GM23248 (cell line): ENCODE results near the gene IPO4. TPM values are rescaled to one million over a fixed set of nuclear protein-coding genes. Genes with fewer than 3 reads are reported as not detected.

Source experiments
- DNase-seq: peaks from one replicate; pipeline ENCODE4 v3.0.0-alpha.2; 2015
- H2AFZ ChIP-seq: fragments of 200-600 bp; sonication (generic); 2 replicates; pipeline ENCODE4 v1.6.1; 2016; ENCODE audit warnings: antibody characterized with exemption
- H3F3A ChIP-seq: fragments of 200-600 bp; sonication (generic); 2 replicates; pipeline ENCODE4 v1.6.1; 2016; ENCODE audit warnings: mild to moderate bottlenecking, antibody characterized with exemption, mixed run types; ENCODE audit not compliant: insufficient read depth
- H3K27ac ChIP-seq: fragments of 200-600 bp; sonication (generic); 2 replicates; pipeline ENCODE4 v1.5.1; 2016; ENCODE audit warnings: mild to moderate bottlenecking
- H3K27me3 ChIP-seq: fragments of 200-600 bp; sonication (generic); replicated peaks from 2 replicates; pipeline ENCODE4 v1.6.1; 2016; ENCODE audit warnings: mild to moderate bottlenecking; ENCODE audit not compliant: insufficient read depth
- H3K36me3 ChIP-seq: fragments of 200-600 bp; sonication (generic); 2 replicates; pipeline ENCODE4 v1.6.1; 2016; ENCODE audit warnings: low read depth, mild to moderate bottlenecking
- H3K4me1 ChIP-seq: fragments of 200-600 bp; sonication (generic); 2 replicates; pipeline ENCODE4 v1.6.1; 2016; ENCODE audit warnings: mild to moderate bottlenecking; ENCODE audit not compliant: insufficient read depth
- H3K4me2 ChIP-seq: fragments of 200-600 bp; sonication (generic); one replicate; pipeline ENCODE4 v1.6.1; 2016; ENCODE audit warnings: mild to moderate bottlenecking; ENCODE audit not compliant: unreplicated experiment
- H3K4me3 ChIP-seq: fragments of 200-600 bp; sonication (generic); 2 replicates; pipeline ENCODE4 v1.5.1; 2016; ENCODE audit warnings: mild to moderate bottlenecking
- H3K79me2 ChIP-seq: fragments of 200-600 bp; sonication (generic); 2 replicates; pipeline ENCODE4 v1.6.1; 2016; ENCODE audit warnings: mild to moderate bottlenecking; ENCODE audit not compliant: insufficient read depth
- H3K9ac ChIP-seq: fragments of 200-600 bp; sonication (generic); 2 replicates; pipeline ENCODE4 v1.6.1; 2016; ENCODE audit warnings: mild to moderate bottlenecking
- H3K9me2 ChIP-seq: fragments of 200-600 bp; sonication (generic); 2 replicates; pipeline ENCODE4 v1.6.1; 2016; ENCODE audit warnings: mixed run types, mild to moderate bottlenecking, moderate library complexity; ENCODE audit not compliant: insufficient read depth
- H3K9me3 ChIP-seq: fragments of 200-600 bp; sonication (generic); one replicate; pipeline ENCODE4 v1.6.1; 2017; ENCODE audit warnings: low read depth
- H4K20me1 ChIP-seq: fragments of 200-600 bp; sonication (generic); 2 replicates; pipeline ENCODE4 v1.6.0; 2016; ENCODE audit not compliant: insufficient read depth
- EZH2 ChIP-seq: fragments of 200-600 bp; sonication (generic); IDR thresholded peaks from 2 replicates; pipeline ENCODE4 v1.6.1; 2018; ENCODE audit warnings: antibody characterized with exemption, mild to moderate bottlenecking; ENCODE audit not compliant: insufficient read depth, poor library complexity, severe bottlenecking
- EZH2phosphoT487 ChIP-seq: fragments of 200-600 bp; sonication (generic); IDR thresholded peaks from 2 replicates; pipeline ENCODE4 v1.6.1; 2018; ENCODE audit warnings: antibody characterized with exemption, moderate library complexity, mild to moderate bottlenecking, low read depth; ENCODE audit not compliant: insufficient read depth
- WGBS, 2 experiments: methylation state at CpG; one replicate each; pipeline ENCODE4 v1.1.6; 2015 to 2017; ENCODE audit warnings: low lambda C conversion rate in 2 of 2, low coverage in 1 of 2; ENCODE audit errors: missing lambda C conversion rate in 2 of 2; 5-methylcytosine and 5-hydroxymethylcytosine counted together
- in situ Hi-C: fragments of 300-500 bp; cut with MboI; formaldehyde crosslinking; loops from 2 replicates; pipeline ENCODE4 v1.15.0; 2020
- polyA plus RNA-seq: library from polyadenylated mRNA; unstranded; fragments of >200 nt; fragmentation: Nextera tagmentation; extraction: Ambion mirVana; gene quantifications from 2 replicates; pipeline ENCODE4 v1.2.1, GENCODE V29; 2016
- total RNA-seq: library from RNA; depleted of rRNA; stranded (reverse); fragments of >200 nt; shearing (Covaris generic); gene quantifications from 2 replicates; pipeline ENCODE4 v1.2.3, GENCODE V29; 2014

The IPO4 gene
- total and polyA plus RNA-seq, 2 experiments from 2014 or later: 33.6 to 58.3 TPM

GRCh38 chr14:24137529-24138395, 50.9 kb downstream of the IPO4 start:
- Histone ChIP-seq H3K27me3 (no peaks in the 10 kb centered on the region), H3K79me2 (peaks cover 45% of the 10 kb centered on the region), H3F3A (peaks cover 9% of the 10 kb centered on the region), H3K9me2 (no peaks in the 10 kb centered on the region), H3K27ac (no peak overlapping the region), H3K4me1 (peaks cover 18% of the 10 kb centered on the region; the same call in 1 of the 2 replicates), H3K9ac (no peak overlapping the region), H3K4me2 (no peak overlapping the region), H3K36me3 (peaks cover 12% of the 10 kb centered on the region; the same call in 1 of the 2 replicates), H2AFZ (no peak overlapping the region), H3K9me3 (no peaks in the 10 kb centered on the region), H3K4me3 (no peak overlapping the region), H4K20me1 (no peaks in the 10 kb centered on the region)
- DNase-seq: no peak
- WGBS, 2 experiments: 81 to 88% methylated on average over 8 of the region's 8 CpGs
- in situ Hi-C loops: no loop called here
- TF ChIP-seq EZH2 (no peak), EZH2phosphoT487 (no peak)

GRCh38 chr14:24136684-24137528, 51.7 kb downstream of the IPO4 start:
- Histone ChIP-seq H4K20me1 (no peaks in the 10 kb centered on the region), H3K27me3 (no peaks in the 10 kb centered on the region), H3K4me2 (peak overlapping the region; percentile 87), H3F3A (peaks cover 2% of the 10 kb centered on the region), H3K36me3 (peaks cover 12% of the 10 kb centered on the region; the same call in 1 of the 2 replicates), H3K79me2 (peaks cover 45% of the 10 kb centered on the region), H3K9me2 (no peaks in the 10 kb centered on the region), H3K9ac (peak overlapping the region; percentile 93), H3K4me3 (peak overlapping the region; percentile 90), H3K27ac (no peak overlapping the region), H2AFZ (peak overlapping the region; percentile 95; the same call in 1 of the 2 replicates), H3K9me3 (no peaks in the 10 kb centered on the region), H3K4me1 (peaks cover 14% of the 10 kb centered on the region; the same call in 1 of the 2 replicates)
- in situ Hi-C loops: no loop called here
- no peak for TF ChIP-seq EZH2
- TF ChIP-seq EZH2phosphoT487: no peak
- DNase-seq: no peak
- WGBS, 2 experiments: 42 to 43% methylated on average over 13 of the region's 13 CpGs

- TF ChIP-seq EZH2 (no peak), EZH2phosphoT487 (no peak)
- H3K27me3 ChIP-seq: no peaks in the 10 kb centered on the region
- peaks cover 45% of the 10 kb centered on the region for H3K79me2 ChIP-seq
- peaks cover 12% of the 10 kb centered on the region; the same call in 1 of the 2 replicates for H3K36me3 ChIP-seq
- H3K4me3 ChIP-seq: peak within 1 kb of the TSS; percentile 90
- in situ Hi-C loops: no loop called here
- no peaks in the 10 kb centered on the region; the same call in 1 of the 2 replicates for H3F3A ChIP-seq
- H2AFZ ChIP-seq: peak within 1 kb of the TSS; percentile 95
- peak; percentile 94 for DNase-seq
- 1% methylated on average over 33 to 54 of the region's 75 CpGs for WGBS, 2 experiments
- no peaks in the 10 kb centered on the region for H4K20me1 ChIP-seq
- H3K4me2 ChIP-seq: peak within 1 kb of the TSS; percentile 87
- peak within 1 kb of the TSS; percentile 93 for H3K9ac ChIP-seq
- peaks cover 12% of the 10 kb centered on the region; the same call in 1 of the 2 replicates for H3K4me1 ChIP-seq
- H3K9me3 ChIP-seq: no peaks in the 10 kb centered on the region
- peak within 1 kb of the TSS; percentile 22; the same call in 1 of the 2 replicates for H3K27ac ChIP-seq
- H3K9me2 ChIP-seq: no peaks in the 10 kb centered on the region
These were observed 52.6 kb downstream of the IPO4 start, which contains the start of gene PSME1 for GRCh38 chr14:24135834-24136683. PSME1 (plus strand) TSS chr14:24136194; CDS start chr14:24136263, 69 bp downstream.
